Ishikawa (cell line): ENCODE data around the gene LMF1.

ENCODE experiments used
- CREB1 ChIP-seq: IDR thresholded peaks from 2 replicates; pipeline ENCODE4 v1.6.1; 2012; ENCODE audit warnings: low read depth
- EGR1 ChIP-seq: IDR thresholded peaks from 2 replicates; pipeline ENCODE4 v1.6.1; 2012
- EP300 ChIP-seq: IDR thresholded peaks from 2 replicates; pipeline ENCODE4 v1.6.1; 2012; ENCODE audit warnings: borderline replicate concordance
- FOXM1 ChIP-seq: IDR thresholded peaks from 2 replicates; pipeline ENCODE4 v1.6.1; 2012; ENCODE audit warnings: low read depth, borderline replicate concordance
- YY1 ChIP-seq: IDR thresholded peaks from 2 replicates; pipeline ENCODE4 v1.6.1; 2012; ENCODE audit warnings: low read depth
- ZBTB7A ChIP-seq: IDR thresholded peaks from 2 replicates; pipeline ENCODE4 v1.6.1; 2012; ENCODE audit warnings: low read depth
- TF ChIP-seq, protein P1 (sequence below): IDR thresholded peaks from 2 replicates; pipeline ENCODE4 v1.6.1; 2012
- TF ChIP-seq, protein P2 (sequence below): IDR thresholded peaks from 2 replicates; pipeline ENCODE4 v1.6.1; 2012; ENCODE audit warnings: low read depth, mild to moderate bottlenecking

DNA sequence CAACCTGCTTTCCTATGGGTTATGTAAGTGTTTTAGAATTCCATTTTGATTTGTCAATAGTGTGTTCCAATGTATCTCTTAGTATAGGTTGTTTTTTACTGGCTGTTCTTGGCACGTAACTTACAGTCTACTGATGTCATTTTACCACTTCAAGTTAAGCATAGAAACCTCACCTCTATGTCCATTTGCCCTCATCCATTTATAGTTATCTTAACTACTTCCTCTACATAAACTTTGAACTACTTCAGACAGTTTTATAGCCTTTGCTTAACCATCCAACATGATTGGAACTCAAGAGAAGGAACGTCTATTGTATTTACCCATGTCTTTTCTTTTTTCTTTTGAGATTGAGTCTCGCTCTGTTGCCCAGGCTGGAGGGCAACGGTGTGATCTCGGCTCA, 105.8 kb downstream of the LMF1 start:
- TF ChIP-seq, protein P1, sequence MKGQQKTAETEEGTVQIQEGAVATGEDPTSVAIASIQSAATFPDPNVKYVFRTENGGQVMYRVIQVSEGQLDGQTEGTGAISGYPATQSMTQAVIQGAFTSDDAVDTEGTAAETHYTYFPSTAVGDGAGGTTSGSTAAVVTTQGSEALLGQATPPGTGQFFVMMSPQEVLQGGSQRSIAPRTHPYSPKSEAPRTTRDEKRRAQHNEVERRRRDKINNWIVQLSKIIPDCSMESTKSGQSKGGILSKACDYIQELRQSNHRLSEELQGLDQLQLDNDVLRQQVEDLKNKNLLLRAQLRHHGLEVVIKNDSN = no peak
- TF ChIP-seq EGR1 (no peak), CREB1 (no peak), YY1 (no peak), ZBTB7A (no peak), FOXM1 (no peak), EP300 (no peak)
- TF ChIP-seq, protein P2, sequence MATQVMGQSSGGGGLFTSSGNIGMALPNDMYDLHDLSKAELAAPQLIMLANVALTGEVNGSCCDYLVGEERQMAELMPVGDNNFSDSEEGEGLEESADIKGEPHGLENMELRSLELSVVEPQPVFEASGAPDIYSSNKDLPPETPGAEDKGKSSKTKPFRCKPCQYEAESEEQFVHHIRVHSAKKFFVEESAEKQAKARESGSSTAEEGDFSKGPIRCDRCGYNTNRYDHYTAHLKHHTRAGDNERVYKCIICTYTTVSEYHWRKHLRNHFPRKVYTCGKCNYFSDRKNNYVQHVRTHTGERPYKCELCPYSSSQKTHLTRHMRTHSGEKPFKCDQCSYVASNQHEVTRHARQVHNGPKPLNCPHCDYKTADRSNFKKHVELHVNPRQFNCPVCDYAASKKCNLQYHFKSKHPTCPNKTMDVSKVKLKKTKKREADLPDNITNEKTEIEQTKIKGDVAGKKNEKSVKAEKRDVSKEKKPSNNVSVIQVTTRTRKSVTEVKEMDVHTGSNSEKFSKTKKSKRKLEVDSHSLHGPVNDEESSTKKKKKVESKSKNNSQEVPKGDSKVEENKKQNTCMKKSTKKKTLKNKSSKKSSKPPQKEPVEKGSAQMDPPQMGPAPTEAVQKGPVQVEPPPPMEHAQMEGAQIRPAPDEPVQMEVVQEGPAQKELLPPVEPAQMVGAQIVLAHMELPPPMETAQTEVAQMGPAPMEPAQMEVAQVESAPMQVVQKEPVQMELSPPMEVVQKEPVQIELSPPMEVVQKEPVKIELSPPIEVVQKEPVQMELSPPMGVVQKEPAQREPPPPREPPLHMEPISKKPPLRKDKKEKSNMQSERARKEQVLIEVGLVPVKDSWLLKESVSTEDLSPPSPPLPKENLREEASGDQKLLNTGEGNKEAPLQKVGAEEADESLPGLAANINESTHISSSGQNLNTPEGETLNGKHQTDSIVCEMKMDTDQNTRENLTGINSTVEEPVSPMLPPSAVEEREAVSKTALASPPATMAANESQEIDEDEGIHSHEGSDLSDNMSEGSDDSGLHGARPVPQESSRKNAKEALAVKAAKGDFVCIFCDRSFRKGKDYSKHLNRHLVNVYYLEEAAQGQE = no peak
